GM21423 (cell line): Measurements from ENCODE around the gene ARHGEF4.
"Not testable (repeated sequence)": the region's sequence is repeated elsewhere in the genome, so short reads cannot be mapped to it uniquely, and the experiment has no call there.

Experiments
- ATAC-seq: cut with Tn5 transposase; IDR thresholded peaks from one replicate; pipeline ENCODE4 v1.9.1; 2021; ENCODE audit warnings: mild to moderate bottlenecking, moderate library complexity; ENCODE audit not compliant: unreplicated experiment

The ARHGEF4 gene

GRCh38 chr2:130882111-130882690 lies 45.5 kb downstream of the ARHGEF4 start:
- ATAC-seq, result no peak

DNA sequence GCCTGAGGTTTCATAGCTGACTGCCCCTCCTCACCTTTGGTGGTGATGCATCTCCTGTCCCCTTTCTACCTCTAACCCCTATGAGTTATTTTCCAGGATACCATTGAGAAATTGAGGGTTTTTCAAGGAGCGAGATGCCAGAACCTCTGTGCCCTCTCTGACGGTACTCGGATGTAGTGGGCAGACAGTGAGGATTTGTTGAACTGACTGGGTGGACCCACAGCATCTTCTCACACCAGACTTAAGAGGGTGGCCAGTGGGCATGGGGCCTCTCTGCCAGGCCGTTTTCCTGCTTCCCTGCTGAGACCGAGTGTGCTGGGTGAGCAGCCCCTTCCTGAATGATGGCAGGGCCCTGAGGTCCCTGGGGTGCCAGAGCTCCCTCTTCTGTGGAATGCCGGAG lies 46.3 kb downstream of the ARHGEF4 start:
- no peak for ATAC-seq

- ATAC-seq, result no peak
Measured at GRCh38 chr2:130883496-130883895, 46.8 kb downstream of the ARHGEF4 start.

DNA sequence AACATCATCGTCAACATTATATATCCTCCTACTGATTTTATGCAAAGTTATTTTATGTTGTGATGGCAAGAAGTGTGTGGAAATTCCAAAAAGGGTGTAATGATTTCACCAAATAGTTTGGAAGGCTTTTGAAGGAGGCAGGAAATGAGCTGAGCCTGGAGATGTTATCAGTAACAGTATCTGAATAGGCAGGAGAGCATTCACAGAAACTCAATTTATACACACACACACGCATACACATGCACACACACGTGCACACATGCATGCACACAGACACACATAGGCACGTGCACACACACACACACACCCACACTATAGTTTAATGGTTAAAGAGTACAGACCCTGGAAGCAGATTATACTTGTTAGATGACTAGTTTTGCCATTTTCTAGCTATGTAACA lies 47.3 kb downstream of the ARHGEF4 start:
- no peak for ATAC-seq

DNA sequence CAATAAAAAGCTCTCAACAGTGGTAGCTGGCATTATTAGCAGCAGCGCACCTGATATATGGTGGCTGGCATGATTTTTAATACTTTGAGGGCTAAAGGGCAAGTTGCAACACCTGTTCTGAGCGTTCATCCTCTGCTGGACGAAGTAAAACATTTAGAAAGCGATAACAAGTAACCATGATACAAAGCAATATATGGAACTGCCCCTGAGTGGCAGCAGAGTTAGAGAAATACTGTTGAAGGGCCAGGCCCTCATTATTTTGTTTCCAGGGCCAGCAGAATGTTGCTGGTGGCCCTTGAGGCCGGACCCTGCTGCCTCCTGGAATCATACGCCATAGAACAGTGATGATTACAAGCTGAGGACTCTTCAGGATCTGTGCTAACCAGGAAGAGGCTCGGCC lies 47.8 kb downstream of the ARHGEF4 start:
- no peak for ATAC-seq

DNA sequence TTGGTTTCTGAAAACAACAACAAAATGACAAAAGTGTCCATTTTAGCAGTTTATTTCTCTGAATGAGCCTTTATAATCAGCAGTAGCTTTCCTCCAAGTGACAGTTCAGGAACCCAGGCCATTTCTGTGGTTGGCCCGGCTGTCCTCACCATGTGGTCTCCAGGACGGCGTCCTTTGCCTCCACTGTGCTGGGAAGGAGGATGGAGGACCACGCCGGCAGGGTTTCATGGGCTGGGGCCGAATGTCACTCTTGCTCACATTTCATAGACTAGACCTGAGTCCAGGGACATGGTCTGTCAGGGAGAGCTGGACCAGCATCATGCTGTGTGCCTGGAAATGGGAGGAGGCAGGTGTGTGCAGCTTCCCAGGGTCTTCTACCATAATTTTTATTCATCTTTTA lies 50.9 kb downstream of the ARHGEF4 start:
- no peak for ATAC-seq

GRCh38 chr2:130890941-130891669 lies 54.4 kb downstream of the ARHGEF4 start:
- ATAC-seq, result no peak

- no peak for ATAC-seq
Measured at GRCh38 chr2:130891966-130892365, 55.3 kb downstream of the ARHGEF4 start.

DNA sequence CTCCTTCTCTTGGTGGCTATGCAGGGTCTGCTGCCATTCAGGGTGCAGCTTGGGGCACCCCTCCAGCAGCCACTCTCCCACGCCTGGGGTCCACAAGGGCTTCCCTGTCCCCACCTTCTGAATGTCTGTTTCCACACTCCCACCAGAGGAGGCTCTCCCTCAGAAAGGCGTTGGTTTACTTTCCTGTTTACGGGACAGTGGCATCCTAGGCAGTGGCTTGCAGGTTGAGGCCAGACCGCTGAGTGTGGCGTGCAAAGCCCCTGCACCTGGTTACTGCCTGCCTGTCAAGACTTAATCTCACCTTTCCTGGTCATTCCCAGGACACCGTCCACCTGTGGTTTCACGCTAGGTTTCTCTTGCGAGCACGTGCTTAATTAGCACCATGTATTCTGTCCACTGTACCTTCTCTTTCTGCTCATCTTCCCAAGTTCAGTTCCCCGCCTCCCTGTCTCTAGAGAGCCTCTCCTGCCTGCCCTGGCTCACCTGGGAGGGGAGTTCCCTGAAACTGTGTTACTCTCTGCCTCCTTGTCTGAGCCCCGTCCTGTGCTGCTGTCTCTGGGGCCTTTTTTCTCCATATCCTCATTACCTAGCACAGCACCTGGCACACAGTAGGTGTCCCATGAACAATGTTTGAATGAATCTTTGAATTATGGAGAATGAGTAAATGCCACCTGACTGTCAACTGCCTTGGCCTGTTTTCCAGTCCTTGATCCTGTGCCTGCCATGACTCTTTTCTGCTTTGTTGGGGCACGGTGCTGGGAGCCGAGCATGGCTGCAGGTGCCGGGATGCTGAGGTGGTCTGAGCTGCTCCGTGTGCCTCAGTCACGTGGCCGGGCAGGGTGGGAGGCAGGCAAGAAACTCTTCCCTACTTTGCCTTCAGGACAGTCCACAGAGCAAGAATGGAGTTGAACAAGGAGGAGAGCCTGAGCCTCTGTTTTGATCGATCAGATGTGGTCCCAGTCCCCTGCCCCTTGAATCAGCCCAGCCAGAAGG lies 56.4 kb downstream of the ARHGEF4 start:
- no peak for ATAC-seq

DNA sequence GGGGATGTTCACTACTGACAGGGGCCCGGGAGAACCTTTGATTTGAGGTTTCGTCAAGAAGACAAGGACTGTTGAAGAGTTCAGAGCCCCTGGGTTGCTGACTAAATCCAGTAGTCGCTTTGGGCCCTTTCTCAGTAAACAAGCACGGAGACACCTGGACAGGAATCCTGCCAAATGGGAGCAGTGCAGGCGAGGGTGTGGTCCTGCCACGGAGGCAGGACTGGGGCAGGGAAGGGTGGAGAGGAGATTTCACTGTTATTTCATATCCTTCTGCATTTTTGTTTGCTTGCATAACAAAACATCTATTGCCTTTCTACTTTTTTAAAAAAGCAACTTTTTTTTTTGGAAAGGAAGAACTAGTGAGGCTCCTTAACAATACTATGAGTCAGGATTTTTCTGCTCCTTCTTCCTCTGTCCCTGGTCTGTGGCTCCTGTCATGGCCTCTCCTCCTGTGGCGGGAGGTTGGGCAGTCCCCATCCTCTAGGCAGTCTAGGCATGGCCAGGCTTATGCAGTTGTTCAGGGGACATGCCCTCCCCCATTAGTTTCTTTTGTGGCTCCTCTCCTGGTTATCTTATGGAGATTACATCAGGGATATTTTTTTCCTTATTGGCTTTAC lies 57.7 kb downstream of the ARHGEF4 start:
- no peak for ATAC-seq

- no peak for ATAC-seq
Measured at GRCh38 chr2:130896813-130897212, 60.1 kb downstream of the ARHGEF4 start.

DNA sequence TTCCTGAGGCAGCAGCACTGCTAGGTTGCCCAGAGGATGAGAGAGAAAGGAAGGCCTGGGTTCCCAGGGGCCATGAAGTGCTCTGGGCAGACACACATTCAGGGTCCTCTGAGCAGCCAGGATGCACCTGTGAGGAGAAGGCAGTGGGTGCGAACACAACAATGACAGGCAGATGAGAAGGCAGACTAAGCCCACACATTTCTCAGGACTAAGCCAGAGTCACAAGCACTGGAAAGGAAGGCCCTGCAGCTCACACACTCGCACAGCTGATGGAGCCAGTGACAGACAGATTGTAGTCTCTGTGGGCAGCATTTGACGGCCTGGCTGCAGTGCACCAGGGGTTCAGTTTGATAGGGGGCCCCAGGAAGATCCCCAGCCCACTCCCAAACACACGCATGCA lies 61.8 kb downstream of the ARHGEF4 start:
- ATAC-seq, result no peak

GRCh38 chr2:130899306-130899705 lies 62.6 kb downstream of the ARHGEF4 start:
- ATAC-seq, result no peak

- ATAC-seq, result no peak
Measured at GRCh38 chr2:130901061-130901460, 64.3 kb downstream of the ARHGEF4 start.

DNA sequence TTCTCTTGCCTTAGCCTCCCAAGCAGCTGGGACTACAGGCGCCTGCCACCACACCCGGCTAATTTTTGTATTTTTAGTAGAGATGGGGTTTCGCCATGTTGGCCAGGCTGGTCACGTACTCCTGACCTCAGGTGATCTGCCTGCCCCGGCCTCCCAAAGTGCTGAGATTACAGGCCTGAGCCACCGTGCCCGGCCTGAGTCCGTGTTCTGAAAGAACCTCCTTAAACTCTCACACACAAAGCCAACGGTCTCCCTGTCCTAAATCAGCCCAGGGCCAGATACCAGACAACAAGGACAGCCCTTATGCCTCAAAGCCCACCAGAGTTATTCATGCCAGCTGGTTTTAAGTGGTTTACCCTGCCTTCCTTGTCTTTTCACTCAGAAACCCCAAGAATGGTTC lies 64.9 kb downstream of the ARHGEF4 start:
- not testable (repeated sequence) for ATAC-seq

- ATAC-seq, result no peak
Measured at GRCh38 chr2:130908832-130909231, 72.1 kb downstream of the ARHGEF4 start.

GRCh38 chr2:130910931-130911330 lies 74.2 kb downstream of the ARHGEF4 start:
- ATAC-seq, result no peak

DNA sequence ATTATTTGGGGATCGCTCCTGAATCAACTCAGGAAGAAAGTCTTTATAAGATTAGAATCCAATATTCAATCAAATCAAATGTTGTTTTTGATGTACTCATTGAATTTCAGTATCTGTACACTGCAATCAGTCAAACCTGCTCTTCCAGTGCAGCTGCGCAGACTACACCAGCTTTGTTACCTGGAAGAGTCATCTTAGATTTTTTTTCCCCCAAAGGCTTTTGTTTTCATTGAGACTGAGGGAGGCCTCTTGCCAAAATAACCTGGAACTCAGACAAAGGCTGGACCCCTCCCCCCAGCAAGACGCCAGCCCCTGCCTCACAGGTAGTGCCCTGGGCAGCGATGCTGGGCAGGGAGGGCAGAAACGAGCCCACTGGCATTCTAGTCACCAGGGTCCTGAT lies 74.8 kb downstream of the ARHGEF4 start:
- no peak for ATAC-seq

DNA sequence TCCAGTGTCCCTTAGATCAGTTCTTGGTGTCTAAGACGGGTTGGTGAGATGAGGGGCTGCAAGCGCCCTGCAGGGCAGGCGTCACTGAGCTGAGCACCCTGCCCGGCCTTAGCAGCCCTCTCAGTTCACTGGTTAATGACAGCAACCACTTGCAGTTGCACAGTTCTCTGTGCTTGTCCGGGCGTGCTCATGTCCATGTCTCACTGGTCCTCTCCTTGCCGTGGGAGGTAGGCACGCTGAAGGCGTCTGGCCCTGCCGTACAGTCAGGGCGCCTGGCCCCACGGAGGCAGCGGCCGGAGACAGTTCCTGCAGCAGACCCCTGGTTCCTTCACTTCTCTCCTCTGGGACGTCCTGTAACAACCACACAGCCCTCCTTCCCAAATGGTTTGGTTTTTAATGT lies 75.3 kb downstream of the ARHGEF4 start:
- ATAC-seq, result no peak

DNA sequence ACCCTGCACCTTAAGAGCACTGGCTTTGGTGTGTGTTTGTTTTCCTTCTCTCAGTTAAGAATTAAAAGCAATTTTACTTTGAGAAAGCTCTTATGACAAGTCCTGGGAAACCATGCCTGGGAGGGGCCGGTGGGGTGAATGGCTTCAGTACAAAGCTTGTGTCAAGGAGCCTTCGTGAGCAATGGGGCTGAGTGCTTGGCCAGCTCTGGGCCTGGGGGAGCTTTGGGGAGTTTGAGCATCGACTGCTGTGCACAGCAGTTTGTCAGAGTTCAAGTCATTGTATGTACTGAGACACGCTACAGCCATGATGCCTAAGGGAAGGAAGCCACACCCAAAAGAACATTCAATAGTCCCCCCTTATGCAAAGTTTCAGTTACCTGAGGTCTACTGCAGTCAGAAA lies 75.8 kb downstream of the ARHGEF4 start:
- ATAC-seq, result no peak

DNA sequence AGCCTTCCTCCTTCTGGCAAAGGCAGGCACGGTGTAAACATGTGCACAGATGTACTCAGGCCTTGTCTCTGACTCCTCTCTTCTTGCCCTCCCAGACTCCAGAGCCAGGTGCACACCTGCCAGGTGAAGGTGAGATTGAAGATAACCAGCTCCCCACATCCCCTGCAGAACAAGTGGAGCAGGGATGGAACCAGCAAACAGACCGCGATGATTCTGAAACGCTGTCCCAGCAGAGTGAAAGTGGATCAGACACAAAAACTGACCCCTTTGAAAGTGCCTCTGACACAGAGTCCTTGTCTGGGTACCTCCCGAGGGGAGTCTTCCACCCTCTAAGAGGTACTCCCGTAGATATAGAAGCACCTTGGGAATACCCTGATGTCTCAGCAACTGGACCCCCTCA lies 77.2 kb downstream of the ARHGEF4 start:
- ATAC-seq, result no peak
